AG09309 (cell line): ENCODE results near the gene DDX25.

ENCODE experiments used
- DNase-seq: peaks from one replicate; pipeline ENCODE4 v3.0.0-alpha.2; 2010; ENCODE audit warnings: low read depth
- H3K4me3 ChIP-seq: 2 replicates; pipeline ENCODE4 v1.5.1; 2011; ENCODE audit warnings: mild to moderate bottlenecking, low read depth, low read length, moderate library complexity; ENCODE audit not compliant: control insufficient read depth
- CTCF ChIP-seq: IDR thresholded peaks from 2 replicates; pipeline ENCODE4 v1.5.1; 2011; ENCODE audit warnings: mild to moderate bottlenecking, low read depth, low read length, inconsistent platforms; ENCODE audit not compliant: insufficient read depth, control insufficient read depth; ENCODE audit errors: missing control alignments

DDX25 gene

GRCh38 chr11:125874556-125875124 lies 29.7 kb upstream of the DDX25 start:
- DNase-seq = peak; percentile 17
- TF ChIP-seq CTCF = peak; percentile 84
- H3K4me3 ChIP-seq = no peak overlapping the region

GRCh38 chr11:125881291-125881690 lies 23.0 kb upstream of the DDX25 start:
- TF ChIP-seq CTCF = no peak

DNA sequence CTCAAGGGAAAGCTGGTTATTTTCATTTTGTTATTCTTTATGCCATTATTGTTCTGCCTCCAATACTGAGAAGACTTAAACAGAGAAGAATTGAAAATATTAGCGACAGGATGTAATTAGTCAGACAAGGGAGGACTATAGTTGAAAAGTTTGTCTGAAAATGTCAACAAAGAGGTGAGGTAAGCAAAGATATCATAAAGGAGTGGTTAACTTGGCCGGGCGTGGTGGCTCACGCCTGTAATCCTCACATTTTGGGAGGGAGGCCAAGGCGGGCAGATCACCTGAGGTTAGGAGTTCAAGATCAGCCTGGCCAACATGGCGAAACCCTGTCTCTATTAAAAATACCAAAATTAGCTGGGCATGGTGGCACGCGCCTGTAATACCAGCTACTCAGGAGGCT lies 20.9 kb upstream of the DDX25 start:
- no peak for TF ChIP-seq CTCF
- no peak overlapping the region for H3K4me3 ChIP-seq
- no peak for DNase-seq

More at GRCh38 chr11:125881291-125881690, 23.0 kb upstream of the DDX25 start:
- H3K4me3 ChIP-seq = no peak overlapping the region
- no peak for DNase-seq

- no peak for DNase-seq
- TF ChIP-seq CTCF = no peak
- peak overlapping the region; percentile 71 for H3K4me3 ChIP-seq
Measured at GRCh38 chr11:125886997-125887372, 17.3 kb upstream of the DDX25 start.

GRCh38 chr11:125887373-125888324 lies 16.7 kb upstream of the DDX25 start, which contains the start of gene HYLS1:
Gene HYLS1, plus strand, starts transcription at chr11:125887668. Its CDS starts 11,701 bp downstream, at chr11:125899369.
- peak within 1 kb of the TSS; percentile 71 for H3K4me3 ChIP-seq
- TF ChIP-seq CTCF = no peak
- peak; percentile 84 for DNase-seq

DNA sequence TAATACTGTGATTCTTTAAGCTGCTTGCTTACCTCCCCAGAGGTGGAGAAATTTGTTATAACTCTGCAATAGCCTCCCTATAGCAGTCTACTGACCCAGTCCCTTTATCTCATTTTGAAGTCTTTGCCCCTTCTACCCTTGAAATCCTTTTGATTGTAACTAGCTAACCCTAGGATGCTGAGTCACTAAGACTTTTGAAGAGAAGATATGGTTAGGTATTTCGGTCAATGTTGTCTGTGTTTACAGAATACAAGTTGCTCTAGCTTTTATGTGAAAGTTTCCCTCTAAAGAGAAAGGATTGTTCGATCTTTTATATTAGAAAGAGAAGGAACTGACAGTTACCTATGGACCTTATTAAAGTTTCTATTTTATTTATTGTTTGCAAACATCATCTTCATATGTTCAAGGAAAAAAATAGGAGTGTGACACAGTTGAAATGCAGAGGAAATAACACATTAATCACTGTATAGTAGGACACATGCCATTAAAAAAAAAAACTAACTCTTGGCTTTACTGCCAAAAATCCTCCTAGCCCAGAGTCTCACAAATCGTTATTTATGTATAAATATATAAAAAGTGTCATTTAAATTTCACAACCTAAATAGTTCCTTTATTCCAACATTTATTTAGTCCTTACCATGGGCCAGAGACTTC lies 13.7 kb upstream of the DDX25 start:
- no peak for TF ChIP-seq CTCF
- no peak for DNase-seq
- H3K4me3 ChIP-seq = no peak overlapping the region
